Neural cell (in vitro differentiated cells): ENCODE data around the gene MR1. TPM values are rescaled to one million over a fixed set of nuclear protein-coding genes. Genes with fewer than 3 reads are reported as not detected.
A peak's percentile ranks its signal among the peaks of the same experiment; 100 is the strongest.

Experiments
- H2AFZ ChIP-seq: fragments of 200-600, 300-800 bp; sonication (generic), shearing (Covaris generic); 2 replicates; pipeline ENCODE4 v1.6.0; 2014; ENCODE audit warnings: low read depth, mild to moderate bottlenecking, antibody characterized with exemption, low read length, moderate library complexity
- H3F3A ChIP-seq: fragments of 200-600 bp; shearing (Covaris generic); 2 replicates; pipeline ENCODE4 v1.6.1; 2016; ENCODE audit warnings: mild to moderate bottlenecking, moderate library complexity, mixed read lengths, antibody characterized with exemption, low read length; ENCODE audit not compliant: insufficient read depth, poor library complexity, severe bottlenecking
- H3K27ac ChIP-seq: fragments of 200-600, 300-800 bp; sonication (generic), shearing (Covaris generic); 2 replicates; pipeline ENCODE4 v1.5.1; 2014; ENCODE audit warnings: mild to moderate bottlenecking, low read length, moderate library complexity
- H3K27me3 ChIP-seq: fragments of 300-800, 200-600 bp; sonication (generic), shearing (Covaris generic); 2 replicates; pipeline ENCODE4 v1.6.0; 2014; ENCODE audit warnings: mild to moderate bottlenecking, low read depth, low read length, moderate library complexity; ENCODE audit not compliant: insufficient read depth
- H3K36me3 ChIP-seq: fragments of 300-800, 200-600 bp; sonication (generic), shearing (Covaris generic); 2 replicates; pipeline ENCODE4 v1.5.1; 2014; ENCODE audit warnings: mild to moderate bottlenecking, antibody characterized with exemption, low read length, moderate library complexity; ENCODE audit not compliant: insufficient read depth
- H3K4me2 ChIP-seq: fragments of 300-800, 200-600 bp; sonication (generic), shearing (Covaris generic); 2 replicates; pipeline ENCODE4 v1.6.0; 2014; ENCODE audit warnings: mild to moderate bottlenecking, low read length
- H3K4me3 ChIP-seq: fragments of 300-800, 200-600 bp; sonication (generic), shearing (Covaris generic); 2 replicates; pipeline ENCODE4 v1.5.1; 2014; ENCODE audit warnings: mild to moderate bottlenecking, low read length, moderate library complexity
- H3K79me2 ChIP-seq: fragments of 200-600 bp; shearing (Covaris generic); replicated peaks from 2 replicates; pipeline ENCODE4 v1.6.0; 2014; ENCODE audit warnings: mild to moderate bottlenecking, low read length, moderate library complexity; ENCODE audit not compliant: insufficient read depth
- H3K9ac ChIP-seq: fragments of 300-800, 200-600 bp; sonication (generic), shearing (Covaris generic); 2 replicates; pipeline ENCODE4 v1.6.1; 2016; ENCODE audit warnings: mild to moderate bottlenecking, low read length, mixed read lengths
- H3K9me2 ChIP-seq: fragments of 200-600 bp; shearing (Covaris generic); 2 replicates; pipeline ENCODE4 v1.6.1; 2016; ENCODE audit warnings: mild to moderate bottlenecking, low read length, mixed read lengths; ENCODE audit not compliant: insufficient read depth
- H3K9me3 ChIP-seq: fragments of 200-600, 300-800 bp; sonication (generic), shearing (Covaris generic); 2 replicates; pipeline ENCODE4 v1.6.1; 2016; ENCODE audit warnings: mild to moderate bottlenecking, mixed run types, low read length, moderate library complexity, mixed read lengths
- H4K20me1 ChIP-seq: fragments of 200-600 bp; shearing (Covaris generic); 2 replicates; pipeline ENCODE4 v1.6.1; 2016; ENCODE audit warnings: mild to moderate bottlenecking, mixed run types; ENCODE audit not compliant: insufficient read depth
- EP300 ChIP-seq: fragments of 450-650 bp; conservative IDR thresholded peaks from 2 replicates; pipeline ENCODE4 v1.6.1; 2014; ENCODE audit warnings: antibody characterized with exemption, mild to moderate bottlenecking, moderate library complexity; ENCODE audit not compliant: poor library complexity, severe bottlenecking
- EZH2 ChIP-seq: fragments of 200-600, 300-800 bp; shearing (Covaris generic), sonication (generic); IDR thresholded peaks from 2 replicates; pipeline ENCODE4 v1.6.1; 2014; ENCODE audit warnings: antibody characterized with exemption, low read length, borderline replicate concordance, mild to moderate bottlenecking; ENCODE audit not compliant: insufficient read depth, poor library complexity, severe bottlenecking
- MXI1 ChIP-seq: fragments of 450-650 bp; conservative IDR thresholded peaks from 2 replicates; pipeline ENCODE4 v1.6.1; 2014; ENCODE audit warnings: antibody characterized with exemption, mild to moderate bottlenecking; ENCODE audit not compliant: poor library complexity, severe bottlenecking
- POLR2AphosphoS5 ChIP-seq: IDR thresholded peaks from 2 replicates; pipeline ENCODE4 v1.6.1; 2012
- RAD21 ChIP-seq: fragments of 450-650 bp; conservative IDR thresholded peaks from 2 replicates; pipeline ENCODE4 v1.6.1; 2014; ENCODE audit warnings: antibody characterized with exemption, mild to moderate bottlenecking, moderate library complexity
- SMC3 ChIP-seq: fragments of 450-650 bp; conservative IDR thresholded peaks from 2 replicates; pipeline ENCODE4 v1.6.1; 2014; ENCODE audit warnings: antibody characterized with exemption, mild to moderate bottlenecking, moderate library complexity; ENCODE audit not compliant: poor library complexity
- TAF1 ChIP-seq: IDR thresholded peaks from 2 replicates; pipeline ENCODE4 v1.6.1; 2012; ENCODE audit warnings: low read depth
- polyA plus RNA-seq: library from polyadenylated mRNA; depleted of rRNA; stranded (reverse); fragments of >200 nt; gene quantifications from 2 replicates; pipeline ENCODE4 v1.2.3, GENCODE V29; 2014
- TF ChIP-seq, protein P1 (sequence below): IDR thresholded peaks from 2 replicates; pipeline ENCODE4 v1.6.1; 2012; ENCODE audit warnings: borderline replicate concordance
- TF ChIP-seq, protein P2 (sequence below): fragments of 450-650 bp; IDR thresholded peaks from 2 replicates; pipeline ENCODE4 v1.5.1; 2014; ENCODE audit warnings: antibody characterized with exemption, mild to moderate bottlenecking, moderate library complexity; ENCODE audit not compliant: poor library complexity, severe bottlenecking

The MR1 gene
- polyA plus RNA-seq, 1 donor from 2014 or later = not detected

GRCh38 chr1:181108304-181108867 is 74.6 kb downstream of the MR1 start:
- H3K27me3 ChIP-seq = no peaks in the 10 kb centered on the region
- TF ChIP-seq, protein P1, sequence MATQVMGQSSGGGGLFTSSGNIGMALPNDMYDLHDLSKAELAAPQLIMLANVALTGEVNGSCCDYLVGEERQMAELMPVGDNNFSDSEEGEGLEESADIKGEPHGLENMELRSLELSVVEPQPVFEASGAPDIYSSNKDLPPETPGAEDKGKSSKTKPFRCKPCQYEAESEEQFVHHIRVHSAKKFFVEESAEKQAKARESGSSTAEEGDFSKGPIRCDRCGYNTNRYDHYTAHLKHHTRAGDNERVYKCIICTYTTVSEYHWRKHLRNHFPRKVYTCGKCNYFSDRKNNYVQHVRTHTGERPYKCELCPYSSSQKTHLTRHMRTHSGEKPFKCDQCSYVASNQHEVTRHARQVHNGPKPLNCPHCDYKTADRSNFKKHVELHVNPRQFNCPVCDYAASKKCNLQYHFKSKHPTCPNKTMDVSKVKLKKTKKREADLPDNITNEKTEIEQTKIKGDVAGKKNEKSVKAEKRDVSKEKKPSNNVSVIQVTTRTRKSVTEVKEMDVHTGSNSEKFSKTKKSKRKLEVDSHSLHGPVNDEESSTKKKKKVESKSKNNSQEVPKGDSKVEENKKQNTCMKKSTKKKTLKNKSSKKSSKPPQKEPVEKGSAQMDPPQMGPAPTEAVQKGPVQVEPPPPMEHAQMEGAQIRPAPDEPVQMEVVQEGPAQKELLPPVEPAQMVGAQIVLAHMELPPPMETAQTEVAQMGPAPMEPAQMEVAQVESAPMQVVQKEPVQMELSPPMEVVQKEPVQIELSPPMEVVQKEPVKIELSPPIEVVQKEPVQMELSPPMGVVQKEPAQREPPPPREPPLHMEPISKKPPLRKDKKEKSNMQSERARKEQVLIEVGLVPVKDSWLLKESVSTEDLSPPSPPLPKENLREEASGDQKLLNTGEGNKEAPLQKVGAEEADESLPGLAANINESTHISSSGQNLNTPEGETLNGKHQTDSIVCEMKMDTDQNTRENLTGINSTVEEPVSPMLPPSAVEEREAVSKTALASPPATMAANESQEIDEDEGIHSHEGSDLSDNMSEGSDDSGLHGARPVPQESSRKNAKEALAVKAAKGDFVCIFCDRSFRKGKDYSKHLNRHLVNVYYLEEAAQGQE = no peak
- TF ChIP-seq SMC3 (no peak), EZH2 (no peak), TAF1 (no peak), RAD21 (no peak), POLR2AphosphoS5 (no peak), MXI1 (no peak), EP300 (no peak)
- TF ChIP-seq, protein P2, sequence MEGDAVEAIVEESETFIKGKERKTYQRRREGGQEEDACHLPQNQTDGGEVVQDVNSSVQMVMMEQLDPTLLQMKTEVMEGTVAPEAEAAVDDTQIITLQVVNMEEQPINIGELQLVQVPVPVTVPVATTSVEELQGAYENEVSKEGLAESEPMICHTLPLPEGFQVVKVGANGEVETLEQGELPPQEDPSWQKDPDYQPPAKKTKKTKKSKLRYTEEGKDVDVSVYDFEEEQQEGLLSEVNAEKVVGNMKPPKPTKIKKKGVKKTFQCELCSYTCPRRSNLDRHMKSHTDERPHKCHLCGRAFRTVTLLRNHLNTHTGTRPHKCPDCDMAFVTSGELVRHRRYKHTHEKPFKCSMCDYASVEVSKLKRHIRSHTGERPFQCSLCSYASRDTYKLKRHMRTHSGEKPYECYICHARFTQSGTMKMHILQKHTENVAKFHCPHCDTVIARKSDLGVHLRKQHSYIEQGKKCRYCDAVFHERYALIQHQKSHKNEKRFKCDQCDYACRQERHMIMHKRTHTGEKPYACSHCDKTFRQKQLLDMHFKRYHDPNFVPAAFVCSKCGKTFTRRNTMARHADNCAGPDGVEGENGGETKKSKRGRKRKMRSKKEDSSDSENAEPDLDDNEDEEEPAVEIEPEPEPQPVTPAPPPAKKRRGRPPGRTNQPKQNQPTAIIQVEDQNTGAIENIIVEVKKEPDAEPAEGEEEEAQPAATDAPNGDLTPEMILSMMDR = no peak
- no peak overlapping the region for H3K27ac ChIP-seq
- peaks cover 6% of the 10 kb centered on the region for H3F3A ChIP-seq
- H4K20me1 ChIP-seq = no peaks in the 10 kb centered on the region
- peaks cover 7% of the 10 kb centered on the region for H3K79me2 ChIP-seq
- H3K4me3 ChIP-seq = no peak overlapping the region
- no peak overlapping the region for H3K4me2 ChIP-seq
- H3K9ac ChIP-seq = no peak overlapping the region
- H3K9me3 ChIP-seq = no peaks in the 10 kb centered on the region
- H2AFZ ChIP-seq = no peak overlapping the region
- no peaks in the 10 kb centered on the region for H3K9me2 ChIP-seq
- no peaks in the 10 kb centered on the region for H3K36me3 ChIP-seq

GRCh38 chr1:181110013-181110412 is 76.2 kb downstream of the MR1 start:
- peak overlapping the region; percentile 17 for H3K9ac ChIP-seq

More at GRCh38 chr1:181110013-181110412, 76.2 kb downstream of the MR1 start:
- peak overlapping the region; percentile 8 for H3K27ac ChIP-seq
- H3K9me2 ChIP-seq = no peaks in the 10 kb centered on the region
- H3K79me2 ChIP-seq = no peaks in the 10 kb centered on the region
- TF ChIP-seq RAD21 = no peak
- TF ChIP-seq, protein P2 = no peak
- no peak for TF ChIP-seq TAF1
- no peak for TF ChIP-seq SMC3
- no peak for TF ChIP-seq POLR2AphosphoS5
- TF ChIP-seq EP300 = no peak
- no peak for TF ChIP-seq MXI1
- TF ChIP-seq, protein P1 = no peak
- no peak for TF ChIP-seq EZH2
- H3K4me3 ChIP-seq = no peak overlapping the region
- H3K27me3 ChIP-seq = no peaks in the 10 kb centered on the region
- no peaks in the 10 kb centered on the region for H3F3A ChIP-seq
- no peak overlapping the region for H2AFZ ChIP-seq
- H3K36me3 ChIP-seq = no peaks in the 10 kb centered on the region
- H3K4me2 ChIP-seq = no peak overlapping the region
- H4K20me1 ChIP-seq = no peaks in the 10 kb centered on the region
- H3K9me3 ChIP-seq = no peaks in the 10 kb centered on the region
